ENCODE measurements around the gene SPINT2.

GRCh38 chr19:38307076-38307475 lies 42.7 kb downstream of the SPINT2 start:
- no peak for TF ChIP-seq CTCF (IDR thresholded peaks at IDR 0.05; ENCODE audit: insufficient read depth, low read depth, low read length)
- no peak for TF ChIP-seq EZH2 (IDR thresholded peaks at IDR 0.05; ENCODE audit: insufficient read depth, low read length)
